Activated CD4-positive, alpha-beta T cell treated with anti-CD3 and anti-CD28 coated beads, Interleukin-2, amount 10 ng/mL, durations not matched to agents 24 days and 14 days (primary cell): ENCODE data around the gene NFATC2IP. TPM values are rescaled to one million over a fixed set of nuclear protein-coding genes. Genes with fewer than 3 reads are reported as not detected.

ENCODE experiments used
- DNase-seq: peaks from one replicate; pipeline ENCODE4 v3.0.0; 2022
- H3K27ac Mint-ChIP-seq: one replicate; pipeline ENCODE4 v1.8.0; 2022; ENCODE audit warnings: mild to moderate bottlenecking, mixed read lengths
- H3K27me3 Mint-ChIP-seq: one replicate; pipeline ENCODE4 v1.8.0; 2022; ENCODE audit warnings: mixed read lengths
- H3K36me3 Mint-ChIP-seq: one replicate; pipeline ENCODE4 v1.8.0; 2022; ENCODE audit warnings: low read depth, mild to moderate bottlenecking, mixed read lengths
- H3K4me1 Mint-ChIP-seq: one replicate; pipeline ENCODE4 v1.8.0; 2021; ENCODE audit warnings: mixed read lengths
- H3K4me3 Mint-ChIP-seq: one replicate; pipeline ENCODE4 v1.8.0; 2022; ENCODE audit warnings: mild to moderate bottlenecking, moderate library complexity, mixed read lengths
- H3K9me3 Mint-ChIP-seq: one replicate; pipeline ENCODE4 v1.8.0; 2021; ENCODE audit warnings: mixed read lengths
- intact Hi-C: fragments of 100-400 bp; cut with micrococcal nuclease; formaldehyde crosslinking; loops from one replicate; pipeline ENCODE4 v1.15.1; 2023
- total RNA-seq: library from RNA; stranded (reverse); gene quantifications from 2 replicates; pipeline ENCODE4 v1.2.3, GENCODE V29; 2022

NFATC2IP gene
- total RNA-seq, 1 donor from 2014 or later: 112 TPM

- peak; percentile 89 for DNase-seq
- H3K27ac Mint-ChIP-seq: peak overlapping the region; percentile 95
- peaks cover 43% of the 10 kb centered on the region for H3K4me1 Mint-ChIP-seq
- H3K4me3 Mint-ChIP-seq: peak overlapping the region; percentile 69
- intact Hi-C loops: loop anchor here (1.0 kb wide), 3 partner anchors 12 to 21 kb away; no protein-coding TSS in a partner anchor
- no peaks in the 10 kb centered on the region for H3K27me3 Mint-ChIP-seq
- H3K9me3 Mint-ChIP-seq: peaks cover 10% of the 10 kb centered on the region
- no peaks in the 10 kb centered on the region for H3K36me3 Mint-ChIP-seq
These were observed 57.2 kb downstream of the NFATC2IP start for GRCh38 chr16:29007730-29008593.

- no peaks in the 10 kb centered on the region for H3K27me3 Mint-ChIP-seq
- peaks cover 10% of the 10 kb centered on the region for H3K9me3 Mint-ChIP-seq
- intact Hi-C loops: no loop called here
- peak overlapping the region; percentile 78 for H3K4me3 Mint-ChIP-seq
- DNase-seq: peak; percentile 74
- H3K36me3 Mint-ChIP-seq: no peaks in the 10 kb centered on the region
- H3K27ac Mint-ChIP-seq: peak overlapping the region; percentile 95
- peaks cover 48% of the 10 kb centered on the region for H3K4me1 Mint-ChIP-seq
These were observed 58.5 kb downstream of the NFATC2IP start for GRCh38 chr16:29009050-29009837.

- DNase-seq: no peak
- Mint-ChIP-seq H3K27me3 (no peaks in the 10 kb centered on the region), H3K27ac (peak overlapping the region; percentile 95), H3K4me3 (no peak overlapping the region), H3K36me3 (peaks cover 2% of the 10 kb centered on the region), H3K4me1 (peaks cover 52% of the 10 kb centered on the region), H3K9me3 (peaks cover 14% of the 10 kb centered on the region)
- intact Hi-C loops: no loop called here
These were observed 59.1 kb downstream of the NFATC2IP start for GRCh38 chr16:29009838-29010166.

GRCh38 chr16:29011112-29011511 is 60.4 kb downstream of the NFATC2IP start:
- Mint-ChIP-seq H3K4me1 (peaks cover 53% of the 10 kb centered on the region), H3K36me3 (peaks cover 2% of the 10 kb centered on the region), H3K27ac (no peak overlapping the region), H3K9me3 (peaks cover 14% of the 10 kb centered on the region), H3K27me3 (no peaks in the 10 kb centered on the region), H3K4me3 (no peak overlapping the region)
- DNase-seq: no peak
- intact Hi-C loops: no loop called here

DNA sequence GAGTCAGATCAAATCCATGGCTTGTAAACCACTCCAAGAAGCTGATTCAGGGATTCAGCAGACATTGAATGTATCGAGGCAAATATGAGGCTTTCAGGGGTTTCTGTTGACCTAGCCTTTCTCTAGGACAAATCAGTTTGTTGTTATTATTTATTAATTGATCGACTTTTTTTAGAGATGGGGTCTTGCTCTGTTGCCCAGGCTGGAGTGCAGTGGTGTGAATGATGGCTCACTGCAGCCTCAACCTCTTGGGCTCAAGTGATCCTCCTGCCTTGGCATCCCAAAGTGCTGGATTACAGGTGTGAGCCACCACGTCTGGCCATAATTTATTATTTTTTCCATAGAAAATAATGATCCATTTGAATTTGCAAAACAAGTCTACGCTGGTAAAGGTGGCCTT is 61.1 kb downstream of the NFATC2IP start:
- Mint-ChIP-seq H3K36me3 (peaks cover 2% of the 10 kb centered on the region), H3K4me1 (peaks cover 53% of the 10 kb centered on the region), H3K27ac (peak overlapping the region; percentile 91), H3K27me3 (no peaks in the 10 kb centered on the region), H3K9me3 (peaks cover 14% of the 10 kb centered on the region), H3K4me3 (no peak overlapping the region)
- DNase-seq: no peak
- intact Hi-C loops: no loop called here

DNA sequence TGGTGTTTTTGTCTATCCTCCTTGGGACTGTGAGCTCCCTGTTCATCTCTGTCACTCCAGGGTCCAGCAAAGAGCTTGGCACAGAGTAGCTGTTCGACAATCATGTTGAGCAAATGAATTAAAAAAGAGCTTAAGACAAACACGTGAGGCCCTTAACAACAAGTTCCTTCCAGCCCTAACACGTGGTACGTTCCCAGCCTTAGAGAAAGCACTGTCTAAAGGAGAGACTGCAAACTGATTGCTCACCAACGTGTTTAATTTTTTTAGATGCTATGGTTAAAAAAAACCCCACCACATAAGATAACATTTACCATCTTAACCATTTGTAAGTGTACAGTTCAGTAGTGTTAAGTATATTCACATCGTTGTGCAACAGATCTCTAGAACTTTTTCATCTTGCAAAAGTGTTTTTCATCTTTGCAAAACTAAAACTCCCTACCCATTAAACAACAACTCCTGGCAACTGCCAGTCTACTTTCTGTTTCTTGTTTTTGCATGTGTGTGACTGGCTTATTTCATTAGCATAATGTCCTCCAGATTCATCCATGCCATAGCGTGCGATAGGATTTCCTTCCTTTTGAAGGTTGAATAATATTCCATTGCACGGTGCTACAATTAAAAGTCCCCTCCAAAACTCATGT is 62.3 kb downstream of the NFATC2IP start:
- Mint-ChIP-seq H3K9me3 (peaks cover 10% of the 10 kb centered on the region), H3K4me1 (peaks cover 46% of the 10 kb centered on the region), H3K36me3 (peaks cover 2% of the 10 kb centered on the region), H3K27ac (peak overlapping the region; percentile 91), H3K4me3 (peak overlapping the region; percentile 36), H3K27me3 (no peaks in the 10 kb centered on the region)
- intact Hi-C loops: no loop called here
- peak; percentile 72 for DNase-seq

DNA sequence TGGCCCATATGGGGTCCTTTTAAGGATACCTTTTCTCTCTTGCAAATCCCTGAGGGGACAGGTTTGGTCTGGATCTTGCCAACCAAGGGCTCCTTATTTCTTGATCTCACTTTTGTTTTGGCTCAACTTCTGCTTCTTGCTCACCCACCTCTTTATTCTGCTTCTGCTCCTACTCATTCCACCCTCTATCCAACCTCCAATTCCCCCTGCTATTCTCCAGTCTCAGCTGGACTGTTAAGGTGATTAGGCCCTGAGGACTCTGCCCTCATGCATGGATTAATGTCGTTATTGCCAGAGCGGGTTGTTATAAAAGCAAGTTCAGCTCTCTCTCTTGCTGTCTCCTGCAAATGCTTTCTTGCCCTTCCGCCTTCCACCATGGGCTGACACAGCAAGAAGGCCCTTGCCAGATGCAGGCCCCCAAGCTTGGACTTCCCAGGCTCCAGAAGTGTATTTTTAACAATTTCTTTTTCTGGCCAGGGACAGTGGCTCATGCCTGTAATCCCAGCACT is 63.9 kb downstream of the NFATC2IP start:
- no peak overlapping the region for H3K4me3 Mint-ChIP-seq
- peaks cover 8% of the 10 kb centered on the region for H3K9me3 Mint-ChIP-seq
- peak overlapping the region; percentile 69 for H3K27ac Mint-ChIP-seq
- peaks cover 2% of the 10 kb centered on the region for H3K36me3 Mint-ChIP-seq
- intact Hi-C loops: no loop called here
- H3K4me1 Mint-ChIP-seq: peaks cover 36% of the 10 kb centered on the region
- no peak for DNase-seq
- no peaks in the 10 kb centered on the region for H3K27me3 Mint-ChIP-seq

Other genes with a start within 250 kb of the NFATC2IP start
- 1,266 and 1,275 TPM in 2 replicates for gene EIF3C, start 239.5 kb upstream of the NFATC2IP start, total RNA-seq
- 3.1 and 3.6 TPM in 2 replicates for gene NPIPB9, start 199.2 kb upstream of the NFATC2IP start, total RNA-seq
- gene ATXN2L, start 127.9 kb upstream of the NFATC2IP start, total RNA-seq: 299 and 321 TPM in 2 replicates
- gene TUFM, start 104.6 kb upstream of the NFATC2IP start, total RNA-seq: 276 and 279 TPM in 2 replicates
- 49.7 and 51.7 TPM in 2 replicates for gene SH2B1, start 87.1 kb upstream of the NFATC2IP start, total RNA-seq
- gene ATP2A1, start 72.4 kb upstream of the NFATC2IP start, total RNA-seq: 1.8 and 2.4 TPM in 2 replicates
- 20.5 and 23.7 TPM in 2 replicates for gene RABEP2, start 25.7 kb upstream of the NFATC2IP start, total RNA-seq
- gene CD19, start 19.0 kb upstream of the NFATC2IP start, total RNA-seq: not detected in 2 replicates
- 21.2 and 23.1 TPM in 2 replicates for gene SPNS1, start 23.8 kb downstream of the NFATC2IP start, total RNA-seq
- gene LAT, start 34.1 kb downstream of the NFATC2IP start, total RNA-seq: 228 and 238 TPM in 2 replicates